GM12878 (cell line): Measurements from ENCODE around the gene QRFP.

Experiments
- ATF2 ChIP-seq: IDR thresholded peaks from 2 replicates; pipeline ENCODE4 v1.6.1; 2012; ENCODE audit warnings: low read length, inconsistent platforms
- CTCF ChIP-seq, 3 experiments: IDR thresholded peaks in 2 of 3; conservative IDR thresholded peaks in 1 of 3; 2 replicates each; pipeline ENCODE4 v1.5.1; 2011; ENCODE audit warnings: low read depth in 3 of 3, low read length in 3 of 3, mild to moderate bottlenecking in 3 of 3, control low read depth in 2 of 3, moderate library complexity in 2 of 3, inconsistent platforms in 1 of 3, mixed read lengths in 1 of 3; ENCODE audit not compliant: control insufficient read depth in 2 of 3, insufficient read depth in 1 of 3; ENCODE audit errors: extremely low read depth in 1 of 3
- HDAC2 ChIP-seq: fragments of 200-600 bp; sonication (generic); IDR thresholded peaks from 2 replicates; pipeline ENCODE4 v1.6.1; 2017
- MAX ChIP-seq: IDR thresholded peaks from 2 replicates; pipeline ENCODE4 v1.6.1; 2012; ENCODE audit warnings: low read depth, low read length, improper control_type of control experiment
- POU2F2 ChIP-seq: IDR thresholded peaks from 3 replicates; pipeline ENCODE4 v1.6.1; 2011; ENCODE audit warnings: low read depth, mild to moderate bottlenecking, low read length, borderline replicate concordance
- RAD51 ChIP-seq: fragments of 450-650 bp; IDR thresholded peaks from 2 replicates; pipeline ENCODE4 v1.6.1; 2016; ENCODE audit warnings: moderate library complexity, mild to moderate bottlenecking, inconsistent platforms
- SMC3 ChIP-seq: IDR thresholded peaks from 2 replicates; pipeline ENCODE4 v1.6.1; 2011; ENCODE audit warnings: low read length, improper control_type of control experiment, borderline replicate concordance

GRCh38 chr9:130905902-130906734 is 9.5 kb upstream of the QRFP start:
- TF ChIP-seq RAD51 (no peak), CTCF (IDR thresholded peaks at IDR 0.05 in 2 of 3, conservative IDR thresholded peaks at IDR 0.05 in 1 of 3; ENCODE audit: control insufficient read depth in 2 of 3, extremely low read depth in 1 of 3, insufficient read depth in 1 of 3, low read depth in 3 of 3, low read length in 3 of 3) (no peak), ATF2 (no peak), SMC3 (no peak), MAX (no peak), POU2F2 (no peak), HDAC2 (no peak)
